ENCODE results near the gene RASL10B. TPM values are rescaled to one million over a fixed set of nuclear protein-coding genes. Genes with fewer than 3 reads are reported as not detected.

The RASL10B gene
- total and polyA plus RNA-seq, 10 of the 15 experiments (the other 5 are each of a cell fraction or from before 2014, with no cell fraction given) = not detected

DNA sequence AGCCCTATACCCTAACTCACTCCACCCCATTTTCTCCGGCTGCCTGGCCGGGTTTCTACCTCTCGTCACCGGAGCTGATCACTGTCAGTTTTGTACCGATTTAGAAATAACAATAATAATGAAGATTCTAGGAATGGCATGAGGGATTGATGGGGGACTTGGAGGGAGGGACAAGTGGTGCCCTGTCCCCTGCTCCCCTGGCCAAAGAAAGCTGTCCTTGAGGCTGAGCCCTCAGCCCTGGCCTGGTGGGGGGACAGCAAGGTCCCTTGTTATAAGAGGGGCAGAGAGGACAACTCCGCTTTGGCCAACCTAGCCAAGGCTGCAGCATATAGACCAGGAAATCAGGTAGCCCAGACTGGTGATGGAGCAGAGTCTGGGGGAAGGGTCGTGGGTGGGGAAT, 11.1 kb downstream of the RASL10B start:
- FAIRE-seq (no peak), ATAC-seq (no peak), DNase-seq (ENCODE audit: low read depth, low spot score) (no peak)
- 37% methylated on average over 7 of the region's 7 CpGs for WGBS (ENCODE audit: insufficient coverage, insufficient replicate concordance, low lambda C conversion rate, missing lambda C conversion rate)
- Histone ChIP-seq H3K79me2 (ENCODE audit: control insufficient read depth, insufficient read depth, low read length) (no peaks in the 10 kb centered on the region), H2AFZ (ENCODE audit: control insufficient read depth, low read depth, low read length) (no peak overlapping the region), H3K27ac (ENCODE audit: control insufficient read depth, insufficient read depth) (no peak overlapping the region), H4K20me1 (ENCODE audit: control insufficient read depth, insufficient read depth) (no peaks in the 10 kb centered on the region), H3K9ac (ENCODE audit: control insufficient read depth, insufficient read depth, low read length) (no peak overlapping the region), H3K4me3 (no peak overlapping the region), H3K36me3 (ENCODE audit: control insufficient read depth in 2 of 2, insufficient read depth in 2 of 2, low read length in 1 of 2) (no peaks in the 10 kb centered on the region), H3K27me3 (replicated peaks in 1 of 2; ENCODE audit: control insufficient read depth in 2 of 2, insufficient read depth in 2 of 2, low read length in 1 of 2) (peaks cover 2 to 3% of the 10 kb centered on the region in 2 experiments; a peak in 2 of 4 replicates), H3K9me3 (replicated peaks; ENCODE audit: control insufficient read depth, insufficient read depth, low read length) (no peaks in the 10 kb centered on the region), H3K4me1 (ENCODE audit: control insufficient read depth, insufficient read depth, low read length) (no peaks in the 10 kb centered on the region), H3K4me2 (ENCODE audit: control insufficient read depth, insufficient read depth) (no peak overlapping the region)
- ChIA-PET SMC1A (ENCODE audit: uncharacterized antibody, unreplicated experiment) (no interaction called here), POLR2A (no interaction called here), CTCF (no interaction called here), RAD21 (ENCODE audit: unreplicated experiment) (no interaction called here)
- intact Hi-C loops (cut with micrococcal nuclease; ENCODE audit: unreplicated experiment) (loop anchor here (10.0 kb wide), 1 partner anchor 1318 kb away; no protein-coding TSS in a partner anchor), in situ Hi-C loops (cut with MboI) (loop anchor here (10.0 kb wide), 1 partner anchor 578 kb away; no protein-coding TSS in a partner anchor)
- BruUV-seq (replicated peaks) = no TSS peak
- no peak for TF ChIP-seq NFYA (IDR thresholded peaks at IDR 0.05; ENCODE audit: borderline replicate concordance, low read depth, low read length)
- TF ChIP-seq, protein P1, sequence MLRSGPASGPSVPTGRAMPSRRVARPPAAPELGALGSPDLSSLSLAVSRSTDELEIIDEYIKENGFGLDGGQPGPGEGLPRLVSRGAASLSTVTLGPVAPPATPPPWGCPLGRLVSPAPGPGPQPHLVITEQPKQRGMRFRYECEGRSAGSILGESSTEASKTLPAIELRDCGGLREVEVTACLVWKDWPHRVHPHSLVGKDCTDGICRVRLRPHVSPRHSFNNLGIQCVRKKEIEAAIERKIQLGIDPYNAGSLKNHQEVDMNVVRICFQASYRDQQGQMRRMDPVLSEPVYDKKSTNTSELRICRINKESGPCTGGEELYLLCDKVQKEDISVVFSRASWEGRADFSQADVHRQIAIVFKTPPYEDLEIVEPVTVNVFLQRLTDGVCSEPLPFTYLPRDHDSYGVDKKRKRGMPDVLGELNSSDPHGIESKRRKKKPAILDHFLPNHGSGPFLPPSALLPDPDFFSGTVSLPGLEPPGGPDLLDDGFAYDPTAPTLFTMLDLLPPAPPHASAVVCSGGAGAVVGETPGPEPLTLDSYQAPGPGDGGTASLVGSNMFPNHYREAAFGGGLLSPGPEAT (IDR thresholded peaks at IDR 0.05; ENCODE audit: low read depth) = no peak
- no peak for TF ChIP-seq ZNF207 (IDR thresholded peaks at IDR 0.05; ENCODE audit: borderline replicate concordance)
- TF ChIP-seq FOXK2 (IDR thresholded peaks at IDR 0.05) = no peak
- TF ChIP-seq BHLHE40 (IDR thresholded peaks at IDR 0.05; ENCODE audit: borderline replicate concordance in 1 of 2, low read depth in 2 of 2, low read length in 1 of 2) = no peak
- no peak for TF ChIP-seq STAT1 (conservative IDR thresholded peaks at IDR 0.05)
- TF ChIP-seq SUZ12 (IDR thresholded peaks at IDR 0.05; ENCODE audit: unreplicated experiment) = no peak
- TF ChIP-seq, protein P2, sequence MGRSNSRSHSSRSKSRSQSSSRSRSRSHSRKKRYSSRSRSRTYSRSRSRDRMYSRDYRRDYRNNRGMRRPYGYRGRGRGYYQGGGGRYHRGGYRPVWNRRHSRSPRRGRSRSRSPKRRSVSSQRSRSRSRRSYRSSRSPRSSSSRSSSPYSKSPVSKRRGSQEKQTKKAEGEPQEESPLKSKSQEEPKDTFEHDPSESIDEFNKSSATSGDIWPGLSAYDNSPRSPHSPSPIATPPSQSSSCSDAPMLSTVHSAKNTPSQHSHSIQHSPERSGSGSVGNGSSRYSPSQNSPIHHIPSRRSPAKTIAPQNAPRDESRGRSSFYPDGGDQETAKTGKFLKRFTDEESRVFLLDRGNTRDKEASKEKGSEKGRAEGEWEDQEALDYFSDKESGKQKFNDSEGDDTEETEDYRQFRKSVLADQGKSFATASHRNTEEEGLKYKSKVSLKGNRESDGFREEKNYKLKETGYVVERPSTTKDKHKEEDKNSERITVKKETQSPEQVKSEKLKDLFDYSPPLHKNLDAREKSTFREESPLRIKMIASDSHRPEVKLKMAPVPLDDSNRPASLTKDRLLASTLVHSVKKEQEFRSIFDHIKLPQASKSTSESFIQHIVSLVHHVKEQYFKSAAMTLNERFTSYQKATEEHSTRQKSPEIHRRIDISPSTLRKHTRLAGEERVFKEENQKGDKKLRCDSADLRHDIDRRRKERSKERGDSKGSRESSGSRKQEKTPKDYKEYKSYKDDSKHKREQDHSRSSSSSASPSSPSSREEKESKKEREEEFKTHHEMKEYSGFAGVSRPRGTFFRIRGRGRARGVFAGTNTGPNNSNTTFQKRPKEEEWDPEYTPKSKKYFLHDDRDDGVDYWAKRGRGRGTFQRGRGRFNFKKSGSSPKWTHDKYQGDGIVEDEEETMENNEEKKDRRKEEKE (IDR thresholded peaks at IDR 0.05) = no peak
- TF ChIP-seq IKZF1 (conservative IDR thresholded peaks at IDR 0.05) = no peak
- TF ChIP-seq, protein P3, sequence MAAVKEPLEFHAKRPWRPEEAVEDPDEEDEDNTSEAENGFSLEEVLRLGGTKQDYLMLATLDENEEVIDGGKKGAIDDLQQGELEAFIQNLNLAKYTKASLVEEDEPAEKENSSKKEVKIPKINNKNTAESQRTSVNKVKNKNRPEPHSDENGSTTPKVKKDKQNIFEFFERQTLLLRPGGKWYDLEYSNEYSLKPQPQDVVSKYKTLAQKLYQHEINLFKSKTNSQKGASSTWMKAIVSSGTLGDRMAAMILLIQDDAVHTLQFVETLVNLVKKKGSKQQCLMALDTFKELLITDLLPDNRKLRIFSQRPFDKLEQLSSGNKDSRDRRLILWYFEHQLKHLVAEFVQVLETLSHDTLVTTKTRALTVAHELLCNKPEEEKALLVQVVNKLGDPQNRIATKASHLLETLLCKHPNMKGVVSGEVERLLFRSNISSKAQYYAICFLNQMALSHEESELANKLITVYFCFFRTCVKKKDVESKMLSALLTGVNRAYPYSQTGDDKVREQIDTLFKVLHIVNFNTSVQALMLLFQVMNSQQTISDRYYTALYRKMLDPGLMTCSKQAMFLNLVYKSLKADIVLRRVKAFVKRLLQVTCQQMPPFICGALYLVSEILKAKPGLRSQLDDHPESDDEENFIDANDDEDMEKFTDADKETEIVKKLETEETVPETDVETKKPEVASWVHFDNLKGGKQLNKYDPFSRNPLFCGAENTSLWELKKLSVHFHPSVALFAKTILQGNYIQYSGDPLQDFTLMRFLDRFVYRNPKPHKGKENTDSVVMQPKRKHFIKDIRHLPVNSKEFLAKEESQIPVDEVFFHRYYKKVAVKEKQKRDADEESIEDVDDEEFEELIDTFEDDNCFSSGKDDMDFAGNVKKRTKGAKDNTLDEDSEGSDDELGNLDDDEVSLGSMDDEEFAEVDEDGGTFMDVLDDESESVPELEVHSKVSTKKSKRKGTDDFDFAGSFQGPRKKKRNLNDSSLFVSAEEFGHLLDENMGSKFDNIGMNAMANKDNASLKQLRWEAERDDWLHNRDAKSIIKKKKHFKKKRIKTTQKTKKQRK (IDR thresholded peaks at IDR 0.05; ENCODE audit: low read depth, low read length) = no peak
- no peak for TF ChIP-seq IKZF2 (IDR thresholded peaks at IDR 0.05)
- TF ChIP-seq MEF2A (IDR thresholded peaks at IDR 0.05; ENCODE audit: insufficient read depth, low read depth, low read length) = no peak
- TF ChIP-seq RBBP5 (conservative IDR thresholded peaks at IDR 0.05) = no peak
- TF ChIP-seq TCF7 (IDR thresholded peaks at IDR 0.05; ENCODE audit: borderline replicate concordance) = no peak

Data from GM12878 (cell line).